Adipocyte (in vitro differentiated cells): Measurements from ENCODE around the gene SDCCAG8.
A peak's percentile ranks its signal among the peaks of the same experiment; 100 is the strongest.

Experiments
- DNase-seq: peaks from one replicate; pipeline ENCODE4 v3.0.0-alpha.2; 2015; ENCODE audit warnings: low read depth
- H3K27me3 ChIP-seq: replicated peaks from 2 replicates; pipeline ENCODE4 v1.7.0; 2013; ENCODE audit warnings: mild to moderate bottlenecking, low read length, moderate library complexity; ENCODE audit not compliant: control insufficient read depth, insufficient read depth
- H3K36me3 ChIP-seq: 2 replicates; pipeline ENCODE4 v1.7.0; 2013; ENCODE audit warnings: low read length, mild to moderate bottlenecking, moderate library complexity; ENCODE audit not compliant: control insufficient read depth, insufficient read depth, severe bottlenecking
- H3K4me1 ChIP-seq: 2 replicates; pipeline ENCODE4 v1.7.0; 2013; ENCODE audit warnings: mild to moderate bottlenecking, low read length, moderate library complexity; ENCODE audit not compliant: control insufficient read depth, insufficient read depth
- H3K4me3 ChIP-seq: 2 replicates; pipeline ENCODE4 v1.7.0; 2013; ENCODE audit warnings: mild to moderate bottlenecking, low read length, moderate library complexity
- H3K9ac ChIP-seq: 2 replicates; pipeline ENCODE4 v1.7.0; 2013; ENCODE audit warnings: mild to moderate bottlenecking, low read length, moderate library complexity
- H3K9me3 ChIP-seq: 2 replicates; pipeline ENCODE4 v1.7.0; 2013; ENCODE audit warnings: mild to moderate bottlenecking, low read length, moderate library complexity; ENCODE audit not compliant: control insufficient read depth

Gene SDCCAG8

GRCh38 chr1:243254927-243255790 lies 682 bp upstream of the SDCCAG8 start, which contains the start of gene CEP170:
Gene CEP170 (minus strand): TSS chr1:243255281. CDS start chr1:243225280, 30,001 bp downstream.
- Histone ChIP-seq H3K9me3 (no peaks in the 10 kb centered on the region), H3K4me3 (peak within 1 kb of the TSS; percentile 87), H3K9ac (peak within 1 kb of the TSS; percentile 99), H3K4me1 (peaks cover 44% of the 10 kb centered on the region), H3K27me3 (no peaks in the 10 kb centered on the region), H3K36me3 (no peaks in the 10 kb centered on the region)
- DNase-seq = peak; percentile 98

- H3K9ac ChIP-seq = peak overlapping the region; percentile 99
- no peaks in the 10 kb centered on the region for H3K36me3 ChIP-seq
- H3K9me3 ChIP-seq = no peaks in the 10 kb centered on the region
- no peak for DNase-seq
- H3K4me1 ChIP-seq = peaks cover 38% of the 10 kb centered on the region
- no peaks in the 10 kb centered on the region for H3K27me3 ChIP-seq
- H3K4me3 ChIP-seq = peak overlapping the region; percentile 87
Measured at GRCh38 chr1:243256590-243256989, 749 bp downstream of the SDCCAG8 start.

GRCh38 chr1:243257189-243257588 lies 1.3 kb downstream of the SDCCAG8 start:
- Histone ChIP-seq H3K27me3 (no peaks in the 10 kb centered on the region), H3K4me1 (peaks cover 32% of the 10 kb centered on the region), H3K9ac (peak overlapping the region; percentile 99), H3K36me3 (no peaks in the 10 kb centered on the region), H3K4me3 (peak overlapping the region; percentile 87), H3K9me3 (no peaks in the 10 kb centered on the region)
- DNase-seq = no peak

- H3K9ac ChIP-seq = no peak overlapping the region
- H3K27me3 ChIP-seq = no peaks in the 10 kb centered on the region
- H3K4me1 ChIP-seq = peaks cover 23% of the 10 kb centered on the region
- no peaks in the 10 kb centered on the region for H3K9me3 ChIP-seq
- DNase-seq = no peak
- peaks cover 5% of the 10 kb centered on the region for H3K36me3 ChIP-seq
- no peak overlapping the region for H3K4me3 ChIP-seq
Measured at GRCh38 chr1:243258731-243259130, 2.9 kb downstream of the SDCCAG8 start.

GRCh38 chr1:243260221-243260880 lies 4.5 kb downstream of the SDCCAG8 start:
- H3K4me3 ChIP-seq = no peak overlapping the region
- peaks cover 37% of the 10 kb centered on the region for H3K4me1 ChIP-seq
- no peak for DNase-seq
- no peak overlapping the region for H3K9ac ChIP-seq
- peaks cover 5% of the 10 kb centered on the region for H3K36me3 ChIP-seq
- H3K27me3 ChIP-seq = no peaks in the 10 kb centered on the region
- H3K9me3 ChIP-seq = no peaks in the 10 kb centered on the region

- H3K4me1 ChIP-seq = peaks cover 47% of the 10 kb centered on the region
- no peaks in the 10 kb centered on the region for H3K27me3 ChIP-seq
- DNase-seq = no peak
Measured at GRCh38 chr1:243261390-243261789, 5.5 kb downstream of the SDCCAG8 start.

GRCh38 chr1:243264717-243265116 lies 8.9 kb downstream of the SDCCAG8 start:
- no peaks in the 10 kb centered on the region for H3K27me3 ChIP-seq
- H3K9me3 ChIP-seq = no peaks in the 10 kb centered on the region
- H3K9ac ChIP-seq = peak overlapping the region; percentile 62
- DNase-seq = peak; percentile 47
- H3K36me3 ChIP-seq = peaks cover 5% of the 10 kb centered on the region
- peak overlapping the region; percentile 57 for H3K4me3 ChIP-seq
- H3K4me1 ChIP-seq = peaks cover 67% of the 10 kb centered on the region

More at GRCh38 chr1:243261390-243261789, 5.5 kb downstream of the SDCCAG8 start:
- no peak overlapping the region for H3K4me3 ChIP-seq
- no peak overlapping the region for H3K9ac ChIP-seq
- H3K36me3 ChIP-seq = peaks cover 5% of the 10 kb centered on the region
- H3K9me3 ChIP-seq = no peaks in the 10 kb centered on the region

GRCh38 chr1:243266231-243266630 lies 10.4 kb downstream of the SDCCAG8 start:
- Histone ChIP-seq H3K27me3 (no peaks in the 10 kb centered on the region), H3K36me3 (peaks cover 8% of the 10 kb centered on the region), H3K9ac (no peak overlapping the region), H3K4me1 (peaks cover 72% of the 10 kb centered on the region), H3K9me3 (no peaks in the 10 kb centered on the region), H3K4me3 (no peak overlapping the region)
- DNase-seq = no peak

GRCh38 chr1:243267471-243267880 lies 11.6 kb downstream of the SDCCAG8 start:
- peaks cover 73% of the 10 kb centered on the region for H3K4me1 ChIP-seq
- peak overlapping the region; percentile 63 for H3K4me3 ChIP-seq
- no peaks in the 10 kb centered on the region for H3K27me3 ChIP-seq
- peaks cover 16% of the 10 kb centered on the region for H3K36me3 ChIP-seq
- no peak for DNase-seq
- H3K9me3 ChIP-seq = no peaks in the 10 kb centered on the region
- no peak overlapping the region for H3K9ac ChIP-seq

GRCh38 chr1:243267914-243268653 lies 12.2 kb downstream of the SDCCAG8 start:
- H3K9ac ChIP-seq = peak overlapping the region; percentile 75
- peaks cover 78% of the 10 kb centered on the region for H3K4me1 ChIP-seq
- H3K9me3 ChIP-seq = no peaks in the 10 kb centered on the region
- H3K27me3 ChIP-seq = no peaks in the 10 kb centered on the region
- peak overlapping the region; percentile 63 for H3K4me3 ChIP-seq
- peaks cover 12% of the 10 kb centered on the region for H3K36me3 ChIP-seq
- DNase-seq = peak; percentile 70
